Tibial nerve (tissue), 4 donors: ENCODE measurements around the gene DTYMK.

Source experiments
- EP300 ChIP-seq, 2 donors: sonication (generic); formaldehyde crosslinking; IDR thresholded peaks; one replicate each; pipeline ENCODE4 v1.6.1; 2017; ENCODE audit warnings: antibody characterized with exemption in 2 of 2, mild to moderate bottlenecking in 1 of 2
- TF ChIP-seq, protein P1 (sequence below), 5 experiments: fragments of 200-600 bp in 3 of 5; fragments of 450-650 bp in 2 of 5; sonication (generic) in 3 of 5; IDR thresholded peaks; one replicate each; pipeline ENCODE4 v1.5.1; 2016 to 2019; ENCODE audit warnings: antibody characterized with exemption in 5 of 5, mild to moderate bottlenecking in 3 of 5, moderate library complexity in 2 of 5

DNA sequence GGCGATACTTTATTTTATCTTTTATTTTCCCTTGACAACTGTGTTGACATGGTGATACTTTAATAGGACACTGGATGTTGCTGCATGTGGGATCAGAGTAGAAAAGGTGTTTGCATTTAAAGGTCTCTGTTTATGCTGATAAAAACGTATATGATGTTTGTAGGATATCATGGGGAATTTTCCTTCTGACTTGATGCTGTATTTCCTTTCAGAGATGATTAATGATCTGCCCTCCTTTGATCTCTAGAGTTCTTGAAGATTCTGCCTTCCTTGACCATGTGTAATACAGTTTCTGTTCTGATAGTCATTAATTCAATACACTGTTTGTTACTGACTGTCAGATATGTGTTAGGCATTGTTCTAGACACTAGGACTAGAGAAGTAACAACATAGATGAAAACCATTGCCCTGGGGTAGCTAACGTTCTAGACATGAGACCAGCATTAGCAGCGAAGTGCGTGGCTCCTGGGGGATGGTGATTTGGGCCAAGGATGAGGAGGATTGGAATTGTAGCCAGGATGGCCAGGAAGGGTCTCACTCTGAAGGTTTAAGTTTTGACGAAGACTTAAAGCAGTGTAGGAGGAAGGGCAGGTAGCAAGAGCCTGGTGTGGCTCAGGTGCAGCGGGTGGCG is 46.3 kb downstream of the DTYMK start:
- TF ChIP-seq, protein P1, sequence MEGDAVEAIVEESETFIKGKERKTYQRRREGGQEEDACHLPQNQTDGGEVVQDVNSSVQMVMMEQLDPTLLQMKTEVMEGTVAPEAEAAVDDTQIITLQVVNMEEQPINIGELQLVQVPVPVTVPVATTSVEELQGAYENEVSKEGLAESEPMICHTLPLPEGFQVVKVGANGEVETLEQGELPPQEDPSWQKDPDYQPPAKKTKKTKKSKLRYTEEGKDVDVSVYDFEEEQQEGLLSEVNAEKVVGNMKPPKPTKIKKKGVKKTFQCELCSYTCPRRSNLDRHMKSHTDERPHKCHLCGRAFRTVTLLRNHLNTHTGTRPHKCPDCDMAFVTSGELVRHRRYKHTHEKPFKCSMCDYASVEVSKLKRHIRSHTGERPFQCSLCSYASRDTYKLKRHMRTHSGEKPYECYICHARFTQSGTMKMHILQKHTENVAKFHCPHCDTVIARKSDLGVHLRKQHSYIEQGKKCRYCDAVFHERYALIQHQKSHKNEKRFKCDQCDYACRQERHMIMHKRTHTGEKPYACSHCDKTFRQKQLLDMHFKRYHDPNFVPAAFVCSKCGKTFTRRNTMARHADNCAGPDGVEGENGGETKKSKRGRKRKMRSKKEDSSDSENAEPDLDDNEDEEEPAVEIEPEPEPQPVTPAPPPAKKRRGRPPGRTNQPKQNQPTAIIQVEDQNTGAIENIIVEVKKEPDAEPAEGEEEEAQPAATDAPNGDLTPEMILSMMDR (IDR thresholded peaks at IDR 0.05), result no peak
- TF ChIP-seq EP300 (IDR thresholded peaks at IDR 0.05), result no peak
